Activated CD4-positive, alpha-beta T cell treated with anti-CD3 and anti-CD28 coated beads for 1 hour (primary cell): ENCODE data around the gene CHRM2.

Source experiments
- DNase-seq: peaks from one replicate; pipeline ENCODE4 v3.0.0-alpha.2; 2020

CHRM2 gene

DNA sequence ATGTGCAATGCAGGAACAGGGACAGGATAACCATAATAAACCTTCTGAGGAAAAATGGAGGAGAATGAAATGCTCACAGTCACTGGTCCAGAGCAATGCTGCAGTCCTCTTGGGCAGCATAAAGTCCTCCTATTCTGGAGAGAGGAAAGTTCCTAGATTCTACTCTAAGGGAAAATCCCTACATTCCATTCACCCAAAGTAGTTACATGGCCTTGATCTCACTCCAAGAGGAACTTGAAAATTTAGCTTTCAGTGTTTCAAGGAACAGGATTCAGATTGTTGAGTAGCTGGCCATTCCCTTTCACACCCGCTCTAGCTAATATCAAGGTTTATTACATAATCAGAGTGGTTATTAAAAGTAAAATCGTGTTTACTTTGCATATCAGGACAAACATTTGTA is 168.3 kb downstream of the CHRM2 start:
- DNase-seq = no peak

- DNase-seq = no peak
Measured at GRCh38 chr7:137038706-137039105, 170.3 kb downstream of the CHRM2 start.

DNA sequence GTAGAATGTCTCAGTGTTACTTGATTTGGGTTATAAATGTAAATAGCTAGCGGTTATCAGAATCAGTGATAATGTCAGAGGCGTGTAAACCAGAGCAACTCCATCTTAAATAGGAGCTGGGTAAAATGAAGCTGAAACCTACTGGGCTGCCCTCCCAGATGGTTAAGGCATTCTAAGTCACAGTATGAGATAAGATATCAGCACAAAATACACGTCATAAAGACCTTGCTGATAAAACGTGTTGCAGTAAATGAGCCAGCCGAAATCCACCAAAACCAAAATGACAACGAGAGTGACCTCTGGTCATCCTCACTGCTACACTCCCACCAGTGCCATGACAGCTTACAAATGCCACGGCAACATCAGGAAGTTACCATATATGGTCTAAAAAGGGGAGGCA is 172.3 kb downstream of the CHRM2 start:
- DNase-seq = no peak

DNA sequence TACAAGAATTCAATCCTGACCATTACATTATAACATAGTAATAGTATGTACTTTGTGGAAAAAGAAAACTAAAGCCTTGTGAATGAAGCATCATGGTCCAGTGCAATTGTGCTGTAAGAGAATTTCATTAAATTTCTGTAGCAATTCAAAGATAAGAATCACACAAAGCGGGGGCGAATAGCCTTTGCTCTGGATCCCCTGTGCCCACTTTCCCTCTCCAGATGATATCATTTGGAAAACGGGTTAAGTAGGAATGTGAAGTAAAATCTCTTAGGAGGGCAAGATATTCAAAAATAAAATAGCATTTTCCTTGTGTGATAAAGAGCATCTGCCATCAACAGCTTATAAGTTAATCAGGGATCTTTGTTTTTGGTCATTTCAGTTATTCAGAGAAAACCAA is 177.1 kb downstream of the CHRM2 start:
- DNase-seq = no peak

- DNase-seq = no peak
Measured at GRCh38 chr7:137069249-137069963, 201.0 kb downstream of the CHRM2 start.
